Esophagus muscularis mucosa (tissue), 4 donors: Measurements from ENCODE around the gene ARHGEF7. TPM values are rescaled to one million over a fixed set of nuclear protein-coding genes. Genes with fewer than 3 reads are reported as not detected.

Experiments used
- DNase-seq: peaks from one replicate; pipeline ENCODE4 v3.0.0-alpha.2; 2017; ENCODE audit errors: extremely low spot score
- H3K27ac ChIP-seq, 4 donors: fragments of 200-600 bp; sonication (generic); replicated peaks in 1 of 4; 1 replicate in 3 of 4; 2 replicates in 1 of 4; pipeline ENCODE4 v1.5.1; 2016 to 2019; ENCODE audit warnings: mild to moderate bottlenecking in 1 of 4
- H3K27me3 ChIP-seq, 4 donors: fragments of 200-600 bp; sonication (generic); one replicate each; pipeline versions ENCODE4 v1.5.1 to v1.6.0; 2016 to 2019
- H3K36me3 ChIP-seq, 4 donors: fragments of 200-600 bp; sonication (generic); one replicate each; pipeline ENCODE4 v1.5.1; 2016 to 2019
- H3K4me1 ChIP-seq, 4 donors: fragments of 200-600 bp; sonication (generic); one replicate each; pipeline ENCODE4 v1.5.1; 2016 to 2019
- H3K4me3 ChIP-seq, 4 donors: fragments of 200-600 bp; sonication (generic); 1 replicate in 2 of 4; 2 replicates in 2 of 4; pipeline ENCODE4 v1.5.1; 2016 to 2019; ENCODE audit warnings: mild to moderate bottlenecking in 4 of 4, moderate library complexity in 1 of 4
- H3K9me3 ChIP-seq, 4 donors: fragments of 200-600 bp; sonication (generic); 1 replicate in 3 of 4; 2 replicates in 1 of 4; pipeline ENCODE4 v1.5.1; 2016 to 2019
- EP300 ChIP-seq: sonication (generic); formaldehyde crosslinking; IDR thresholded peaks from one replicate; pipeline ENCODE4 v1.6.1; 2017; ENCODE audit warnings: antibody characterized with exemption
- POLR2A ChIP-seq: fragments of 450-650 bp; IDR thresholded peaks from one replicate; pipeline ENCODE4 v1.6.1; 2017; ENCODE audit warnings: antibody characterized with exemption, moderate library complexity, mild to moderate bottlenecking, low read depth
- POLR2AphosphoS5 ChIP-seq, 2 donors: sonication (generic); formaldehyde crosslinking; IDR thresholded peaks; one replicate each; pipeline ENCODE4 v1.6.1; 2017; ENCODE audit warnings: antibody characterized with exemption in 2 of 2
- WGBS: methylation state at CpG from one replicate; pipeline ENCODE4 v1.1.5; 2018; 5-methylcytosine and 5-hydroxymethylcytosine counted together
- intact Hi-C: fragments of 100-400 bp; cut with DNase I; formaldehyde crosslinking; loops from one replicate; pipeline ENCODE4 v1.15.1; 2023
- total RNA-seq, 4 donors: library from RNA; depleted of rRNA; stranded (reverse); fragments of >200 nt; gene quantifications; one replicate each; pipeline versions ENCODE4 v1.1.0 to v1.2.1, GENCODE V29; 2016
- TF ChIP-seq, protein P1 (sequence below), 3 experiments: fragments of 200-600 bp in 2 of 3; fragments of 450-650 bp in 1 of 3; sonication (generic) in 2 of 3; IDR thresholded peaks; one replicate each; pipeline ENCODE4 v1.5.1; 2017 to 2019; ENCODE audit warnings: antibody characterized with exemption in 3 of 3, mild to moderate bottlenecking in 2 of 3, moderate library complexity in 1 of 3

Gene ARHGEF7
- total RNA-seq, 4 donors from 2014 or later, result 36.0 to 53.6 (median 45.1) TPM

DNA sequence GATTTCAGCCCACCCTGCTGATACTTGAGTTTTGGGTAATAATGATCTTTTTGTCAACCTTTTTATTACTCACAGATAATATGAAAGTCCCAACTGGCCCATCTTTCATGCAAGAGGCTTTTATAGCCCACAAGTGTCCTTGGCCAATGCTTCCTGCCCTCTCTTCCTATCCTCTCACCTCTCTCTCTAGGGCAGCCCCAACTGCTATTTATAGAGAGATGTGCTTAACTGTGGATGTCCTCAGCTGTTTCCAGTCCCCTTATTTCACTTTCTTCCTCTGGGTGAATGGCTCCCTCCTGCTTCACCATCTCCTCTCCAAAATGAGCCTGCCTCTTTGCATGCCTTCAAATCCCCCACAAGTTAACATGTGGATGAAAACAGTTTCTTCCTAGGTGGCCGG is 27.4 kb downstream of the ARHGEF7 start:
- WGBS, result 93% methylated on average over 1 of the region's 1 CpG
- H3K27ac ChIP-seq, result no peak overlapping the region
- no peak for TF ChIP-seq EP300
- no peak for TF ChIP-seq POLR2AphosphoS5 (IDR thresholded peaks at IDR 0.05)
- TF ChIP-seq POLR2A, result no peak
- TF ChIP-seq, protein P1, sequence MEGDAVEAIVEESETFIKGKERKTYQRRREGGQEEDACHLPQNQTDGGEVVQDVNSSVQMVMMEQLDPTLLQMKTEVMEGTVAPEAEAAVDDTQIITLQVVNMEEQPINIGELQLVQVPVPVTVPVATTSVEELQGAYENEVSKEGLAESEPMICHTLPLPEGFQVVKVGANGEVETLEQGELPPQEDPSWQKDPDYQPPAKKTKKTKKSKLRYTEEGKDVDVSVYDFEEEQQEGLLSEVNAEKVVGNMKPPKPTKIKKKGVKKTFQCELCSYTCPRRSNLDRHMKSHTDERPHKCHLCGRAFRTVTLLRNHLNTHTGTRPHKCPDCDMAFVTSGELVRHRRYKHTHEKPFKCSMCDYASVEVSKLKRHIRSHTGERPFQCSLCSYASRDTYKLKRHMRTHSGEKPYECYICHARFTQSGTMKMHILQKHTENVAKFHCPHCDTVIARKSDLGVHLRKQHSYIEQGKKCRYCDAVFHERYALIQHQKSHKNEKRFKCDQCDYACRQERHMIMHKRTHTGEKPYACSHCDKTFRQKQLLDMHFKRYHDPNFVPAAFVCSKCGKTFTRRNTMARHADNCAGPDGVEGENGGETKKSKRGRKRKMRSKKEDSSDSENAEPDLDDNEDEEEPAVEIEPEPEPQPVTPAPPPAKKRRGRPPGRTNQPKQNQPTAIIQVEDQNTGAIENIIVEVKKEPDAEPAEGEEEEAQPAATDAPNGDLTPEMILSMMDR (IDR thresholded peaks at IDR 0.05), result no peak
- peaks cover 0 to 23% (median 0%) of the 10 kb centered on the region in 4 donors for H3K27me3 ChIP-seq
- H3K36me3 ChIP-seq, result no peaks in the 10 kb centered on the region
- intact Hi-C loops, result no loop called here
- no peak for DNase-seq
- H3K4me3 ChIP-seq, result no peak overlapping the region
- peaks cover 0 to 6% (median 0%) of the 10 kb centered on the region in 4 donors for H3K4me1 ChIP-seq
- no peaks in the 10 kb centered on the region for H3K9me3 ChIP-seq

DNA sequence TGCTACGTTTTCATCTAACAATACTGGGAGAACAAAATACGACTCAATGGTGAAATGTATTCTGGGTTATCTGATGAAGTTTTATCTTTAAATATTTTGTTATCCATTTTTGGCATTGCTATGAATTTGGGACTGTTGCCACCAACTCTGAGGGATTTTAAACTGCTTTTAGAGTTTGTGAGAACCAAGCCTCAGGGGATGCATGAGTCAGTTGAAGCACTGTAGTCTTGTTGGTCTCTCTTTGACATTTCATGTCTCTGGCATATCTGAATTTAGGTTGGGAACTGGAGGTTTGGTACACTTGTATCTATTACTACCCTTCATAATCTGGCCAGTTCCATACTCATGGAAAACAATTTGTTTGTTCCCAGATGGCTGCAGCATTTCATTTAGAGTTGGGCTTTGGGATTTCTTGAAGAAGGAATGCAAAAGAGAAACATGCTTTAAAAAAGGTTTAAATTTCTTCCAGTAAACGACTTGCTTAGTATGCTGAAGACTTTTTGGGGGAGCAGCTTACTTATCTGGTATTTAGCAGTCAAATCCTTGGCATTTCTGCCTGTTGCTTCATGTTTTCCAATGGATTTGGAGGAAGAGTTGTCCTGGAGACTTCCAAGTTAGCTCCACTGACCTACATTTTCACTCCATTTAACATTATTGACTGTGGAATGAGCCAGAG is 28.9 kb downstream of the ARHGEF7 start:
- Histone ChIP-seq H3K4me1 (peaks cover 0 to 6% (median 0%) of the 10 kb centered on the region in 4 donors), H3K27ac (no peak overlapping the region), H3K9me3 (no peaks in the 10 kb centered on the region), H3K36me3 (no peaks in the 10 kb centered on the region), H3K27me3 (peaks cover 0 to 23% (median 0%) of the 10 kb centered on the region in 4 donors), H3K4me3 (no peak overlapping the region)
- 58% methylated on average over 3 of the region's 3 CpGs for WGBS
- intact Hi-C loops, result no loop called here
- no peak for DNase-seq
- no peak for TF ChIP-seq EP300
- no peak for TF ChIP-seq POLR2A
- TF ChIP-seq, protein P1 (IDR thresholded peaks at IDR 0.05), result no peak
- TF ChIP-seq POLR2AphosphoS5 (IDR thresholded peaks at IDR 0.05), result no peak

DNA sequence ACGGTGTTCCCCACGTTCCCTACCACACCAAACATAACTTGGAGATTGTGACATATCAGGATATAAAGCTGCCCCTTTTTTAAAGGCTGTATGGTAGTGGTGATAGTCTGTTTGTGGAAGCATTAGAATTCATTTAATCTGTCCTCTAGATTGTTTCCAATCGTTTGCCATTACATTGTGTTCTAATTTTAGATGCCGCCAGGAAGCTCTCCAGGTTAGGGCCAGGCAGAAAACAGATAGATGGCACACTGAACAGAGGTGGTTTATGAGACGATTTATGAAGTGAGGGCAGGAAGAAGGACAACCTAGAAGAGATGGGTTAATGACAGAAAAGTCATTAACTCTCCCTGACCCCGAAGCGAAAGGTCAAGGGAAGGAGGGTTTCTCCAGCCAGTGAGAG is 30.0 kb downstream of the ARHGEF7 start:
- Histone ChIP-seq H3K27ac (no peak overlapping the region), H3K27me3 (peaks cover 0 to 15% (median 0%) of the 10 kb centered on the region in 4 donors), H3K4me1 (peaks cover 0 to 6% (median 0%) of the 10 kb centered on the region in 4 donors), H3K4me3 (no peak overlapping the region), H3K9me3 (no peaks in the 10 kb centered on the region), H3K36me3 (no peaks in the 10 kb centered on the region)
- TF ChIP-seq EP300 (no peak), POLR2AphosphoS5 (IDR thresholded peaks at IDR 0.05) (no peak), POLR2A (no peak)
- TF ChIP-seq, protein P1 (IDR thresholded peaks at IDR 0.05), result no peak
- 69% methylated on average over 7 of the region's 7 CpGs for WGBS
- DNase-seq, result no peak
- intact Hi-C loops, result no loop called here

DNA sequence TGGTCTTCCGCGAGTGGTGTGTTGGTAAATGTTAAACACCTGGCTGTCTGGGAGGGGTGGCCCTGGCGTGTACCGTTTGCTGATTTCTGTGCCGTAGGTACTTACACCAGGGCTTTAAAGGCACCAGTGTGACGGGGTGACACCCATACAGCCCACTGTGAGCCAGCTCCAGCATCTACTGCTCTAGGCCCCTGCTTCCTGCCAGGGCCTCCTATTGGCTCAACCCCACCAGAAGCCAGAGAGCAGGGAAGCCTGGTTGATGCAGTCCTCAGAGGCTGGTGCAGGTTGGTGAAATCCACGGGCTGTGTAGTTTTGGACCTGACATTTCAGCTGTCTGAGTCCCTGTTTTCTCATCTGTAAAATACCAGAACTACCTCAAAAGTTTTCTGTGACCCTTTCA is 30.4 kb downstream of the ARHGEF7 start:
- intact Hi-C loops, result no loop called here

More for the DNA sequence above, 30.4 kb downstream of the ARHGEF7 start:
- Histone ChIP-seq H3K9me3 (no peaks in the 10 kb centered on the region), H3K27me3 (peaks cover 0 to 10% (median 0%) of the 10 kb centered on the region in 4 donors), H3K36me3 (no peaks in the 10 kb centered on the region), H3K27ac (no peak overlapping the region), H3K4me3 (no peak overlapping the region), H3K4me1 (peaks cover 0 to 6% (median 0%) of the 10 kb centered on the region in 4 donors)
- no peak for DNase-seq
- no peak for TF ChIP-seq POLR2AphosphoS5 (IDR thresholded peaks at IDR 0.05)
- TF ChIP-seq, protein P1 (IDR thresholded peaks at IDR 0.05), result no peak
- TF ChIP-seq EP300, result no peak
- no peak for TF ChIP-seq POLR2A
- WGBS, result 66% methylated on average over 6 of the region's 7 CpGs
